Measurements from ENCODE around the gene BABAM2.

DNA sequence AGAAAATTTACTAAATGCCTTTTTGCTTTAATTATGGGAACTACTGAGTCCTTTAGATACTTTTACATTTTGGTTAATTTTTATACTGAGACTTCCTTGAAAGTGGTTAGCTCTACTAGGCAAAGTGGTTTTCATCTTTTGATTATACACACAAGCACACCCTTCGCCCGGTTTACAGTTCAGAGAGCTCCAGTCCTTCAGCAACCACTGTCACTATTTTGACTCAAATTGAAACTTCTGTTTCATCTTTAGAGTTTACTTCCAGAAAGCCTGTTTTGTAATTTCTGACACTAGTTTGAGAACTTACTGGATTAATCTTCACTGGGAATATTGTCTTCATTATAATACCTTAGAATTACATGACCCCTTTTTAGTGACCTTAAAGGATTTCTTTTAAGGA is 361.8 kb downstream of the BABAM2 start:
- TF ChIP-seq, protein P1, sequence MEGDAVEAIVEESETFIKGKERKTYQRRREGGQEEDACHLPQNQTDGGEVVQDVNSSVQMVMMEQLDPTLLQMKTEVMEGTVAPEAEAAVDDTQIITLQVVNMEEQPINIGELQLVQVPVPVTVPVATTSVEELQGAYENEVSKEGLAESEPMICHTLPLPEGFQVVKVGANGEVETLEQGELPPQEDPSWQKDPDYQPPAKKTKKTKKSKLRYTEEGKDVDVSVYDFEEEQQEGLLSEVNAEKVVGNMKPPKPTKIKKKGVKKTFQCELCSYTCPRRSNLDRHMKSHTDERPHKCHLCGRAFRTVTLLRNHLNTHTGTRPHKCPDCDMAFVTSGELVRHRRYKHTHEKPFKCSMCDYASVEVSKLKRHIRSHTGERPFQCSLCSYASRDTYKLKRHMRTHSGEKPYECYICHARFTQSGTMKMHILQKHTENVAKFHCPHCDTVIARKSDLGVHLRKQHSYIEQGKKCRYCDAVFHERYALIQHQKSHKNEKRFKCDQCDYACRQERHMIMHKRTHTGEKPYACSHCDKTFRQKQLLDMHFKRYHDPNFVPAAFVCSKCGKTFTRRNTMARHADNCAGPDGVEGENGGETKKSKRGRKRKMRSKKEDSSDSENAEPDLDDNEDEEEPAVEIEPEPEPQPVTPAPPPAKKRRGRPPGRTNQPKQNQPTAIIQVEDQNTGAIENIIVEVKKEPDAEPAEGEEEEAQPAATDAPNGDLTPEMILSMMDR (IDR thresholded peaks at IDR 0.05 in 4 of 5, conservative IDR thresholded peaks at IDR 0.05 in 1 of 5), result no peak
- TF ChIP-seq POLR2A (IDR thresholded peaks at IDR 0.05), result no peak

All from gastrocnemius medialis (tissue), 4 donors.